Measurements from ENCODE around the gene RNF217.

The RNF217 gene

DNA sequence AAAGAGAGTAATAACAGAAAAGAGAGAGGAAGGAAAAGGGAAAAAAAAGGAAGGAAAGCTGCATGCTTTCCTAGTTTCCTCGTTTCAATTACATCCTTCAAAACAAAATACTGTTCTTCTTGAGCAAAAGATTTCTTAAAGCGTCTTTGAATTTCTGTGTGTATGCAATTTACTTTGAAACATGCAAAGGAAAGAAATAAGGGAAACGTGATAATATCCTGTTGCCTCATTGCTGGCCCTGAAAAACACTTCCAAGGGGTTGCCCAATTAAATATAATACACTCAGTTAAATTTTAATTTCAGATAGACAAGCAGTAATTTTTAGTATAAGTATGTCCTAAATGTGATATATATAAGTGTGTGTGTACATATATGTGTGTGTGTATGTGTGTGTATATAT lies 140.2 kb downstream of the RNF217 start:
- H3K9ac ChIP-seq (ENCODE audit: low read depth in 1 of 2, low read length in 2 of 2), result no peak overlapping the region
- H3K36me3 ChIP-seq (ENCODE audit: control insufficient read depth in 2 of 2, insufficient read depth in 2 of 2, low read length in 2 of 2), result no peaks in the 10 kb centered on the region
- H3K4me3 ChIP-seq (ENCODE audit: low read length in 2 of 2), result no peak overlapping the region
- H3K4me1 ChIP-seq (ENCODE audit: control insufficient read depth in 2 of 2, insufficient read depth in 2 of 2, low read length in 2 of 2), result no peaks in the 10 kb centered on the region
- H3K9me3 ChIP-seq (ENCODE audit: control insufficient read depth in 2 of 2, low read length in 2 of 2), result no peaks in the 10 kb centered on the region
- no peaks in the 10 kb centered on the region for H3K27me3 ChIP-seq (ENCODE audit: control insufficient read depth in 2 of 2, insufficient read depth in 2 of 2, low read length in 2 of 2)
- H3K27ac ChIP-seq (ENCODE audit: low read depth in 2 of 2, low read length in 2 of 2), result no peak overlapping the region

- Histone ChIP-seq H3K27ac (ENCODE audit: low read depth in 2 of 2, low read length in 2 of 2) (no peak overlapping the region), H3K27me3 (ENCODE audit: control insufficient read depth in 2 of 2, insufficient read depth in 2 of 2, low read length in 2 of 2) (no peaks in the 10 kb centered on the region), H3K9ac (ENCODE audit: low read depth in 1 of 2, low read length in 2 of 2) (no peak overlapping the region), H3K36me3 (ENCODE audit: control insufficient read depth in 2 of 2, insufficient read depth in 2 of 2, low read length in 2 of 2) (no peaks in the 10 kb centered on the region), H3K4me3 (ENCODE audit: low read length in 2 of 2) (no peak overlapping the region), H3K4me1 (ENCODE audit: control insufficient read depth in 2 of 2, insufficient read depth in 2 of 2, low read length in 2 of 2) (no peaks in the 10 kb centered on the region), H3K9me3 (ENCODE audit: control insufficient read depth in 2 of 2, low read length in 2 of 2) (no peaks in the 10 kb centered on the region)
Observed at GRCh38 chr6:125102891-125103290, 140.7 kb downstream of the RNF217 start.

GRCh38 chr6:125104425-125104824 lies 142.2 kb downstream of the RNF217 start:
- Histone ChIP-seq H3K4me1 (ENCODE audit: control insufficient read depth in 2 of 2, insufficient read depth in 2 of 2, low read length in 2 of 2) (no peaks in the 10 kb centered on the region), H3K36me3 (ENCODE audit: control insufficient read depth in 2 of 2, insufficient read depth in 2 of 2, low read length in 2 of 2) (no peaks in the 10 kb centered on the region), H3K27ac (ENCODE audit: low read depth in 2 of 2, low read length in 2 of 2) (no peak overlapping the region), H3K27me3 (ENCODE audit: control insufficient read depth in 2 of 2, insufficient read depth in 2 of 2, low read length in 2 of 2) (no peaks in the 10 kb centered on the region), H3K4me3 (ENCODE audit: low read length in 2 of 2) (no peak overlapping the region), H3K9me3 (ENCODE audit: control insufficient read depth in 2 of 2, low read length in 2 of 2) (peaks cover 0 to 2% of the 10 kb centered on the region in 2 donors), H3K9ac (ENCODE audit: low read depth in 1 of 2, low read length in 2 of 2) (no peak overlapping the region)

- H3K9me3 ChIP-seq (ENCODE audit: control insufficient read depth in 2 of 2, low read length in 2 of 2), result peaks cover 7 to 10% of the 10 kb centered on the region in 2 donors
- H3K27ac ChIP-seq (ENCODE audit: low read depth in 2 of 2, low read length in 2 of 2), result no peak overlapping the region
- no peak overlapping the region for H3K9ac ChIP-seq (ENCODE audit: low read depth in 1 of 2, low read length in 2 of 2)
- H3K27me3 ChIP-seq (ENCODE audit: control insufficient read depth in 2 of 2, insufficient read depth in 2 of 2, low read length in 2 of 2), result no peaks in the 10 kb centered on the region
- H3K4me3 ChIP-seq (ENCODE audit: low read length in 2 of 2), result no peak overlapping the region
- no peaks in the 10 kb centered on the region for H3K36me3 ChIP-seq (ENCODE audit: control insufficient read depth in 2 of 2, insufficient read depth in 2 of 2, low read length in 2 of 2)
- H3K4me1 ChIP-seq (ENCODE audit: control insufficient read depth in 2 of 2, insufficient read depth in 2 of 2, low read length in 2 of 2), result no peaks in the 10 kb centered on the region
Observed at GRCh38 chr6:125107048-125107447, 144.8 kb downstream of the RNF217 start.

DNA sequence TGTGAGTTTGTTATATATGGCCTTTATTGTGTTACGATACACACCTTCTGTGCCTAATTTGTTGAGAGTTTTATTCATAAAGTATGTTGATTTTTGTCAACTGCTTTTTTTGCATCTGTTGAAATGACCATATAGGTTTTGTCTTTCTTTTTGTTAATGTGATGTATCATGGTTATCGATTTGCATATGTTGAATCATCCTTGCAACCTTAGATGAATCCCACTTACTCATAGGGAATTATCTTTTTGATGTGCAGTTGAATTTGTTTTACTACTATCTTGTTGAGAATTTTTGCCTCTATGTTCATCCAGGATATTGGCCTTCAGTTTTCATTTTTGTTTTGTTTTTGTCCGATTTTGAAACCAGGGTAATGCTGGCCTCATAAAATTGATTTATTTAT lies 145.7 kb downstream of the RNF217 start:
- H3K27me3 ChIP-seq (ENCODE audit: control insufficient read depth in 2 of 2, insufficient read depth in 2 of 2, low read length in 2 of 2), result no peaks in the 10 kb centered on the region
- H3K36me3 ChIP-seq (ENCODE audit: control insufficient read depth in 2 of 2, insufficient read depth in 2 of 2, low read length in 2 of 2), result no peaks in the 10 kb centered on the region
- no peak overlapping the region for H3K9ac ChIP-seq (ENCODE audit: low read depth in 1 of 2, low read length in 2 of 2)
- no peaks in the 10 kb centered on the region for H3K4me1 ChIP-seq (ENCODE audit: control insufficient read depth in 2 of 2, insufficient read depth in 2 of 2, low read length in 2 of 2)
- H3K9me3 ChIP-seq (ENCODE audit: control insufficient read depth in 2 of 2, low read length in 2 of 2), result peaks cover 7 to 10% of the 10 kb centered on the region in 2 donors
- H3K27ac ChIP-seq (ENCODE audit: low read depth in 2 of 2, low read length in 2 of 2), result no peak overlapping the region
- no peak overlapping the region for H3K4me3 ChIP-seq (ENCODE audit: low read length in 2 of 2)

GRCh38 chr6:125110056-125110455 lies 147.8 kb downstream of the RNF217 start:
- Histone ChIP-seq H3K4me1 (ENCODE audit: control insufficient read depth in 2 of 2, insufficient read depth in 2 of 2, low read length in 2 of 2) (no peaks in the 10 kb centered on the region), H3K4me3 (ENCODE audit: low read length in 2 of 2) (no peak overlapping the region), H3K9ac (ENCODE audit: low read depth in 1 of 2, low read length in 2 of 2) (no peak overlapping the region), H3K36me3 (ENCODE audit: control insufficient read depth in 2 of 2, insufficient read depth in 2 of 2, low read length in 2 of 2) (no peaks in the 10 kb centered on the region), H3K9me3 (ENCODE audit: control insufficient read depth in 2 of 2, low read length in 2 of 2) (peaks cover 7 to 10% of the 10 kb centered on the region in 2 donors), H3K27ac (ENCODE audit: low read depth in 2 of 2, low read length in 2 of 2) (no peak overlapping the region), H3K27me3 (ENCODE audit: control insufficient read depth in 2 of 2, insufficient read depth in 2 of 2, low read length in 2 of 2) (no peaks in the 10 kb centered on the region)

GRCh38 chr6:125111219-125111983 lies 149.2 kb downstream of the RNF217 start:
- peaks cover 7 to 10% of the 10 kb centered on the region in 2 donors for H3K9me3 ChIP-seq (ENCODE audit: control insufficient read depth in 2 of 2, low read length in 2 of 2)
- H3K27ac ChIP-seq (ENCODE audit: low read depth in 2 of 2, low read length in 2 of 2), result no peak overlapping the region
- no peak overlapping the region for H3K4me3 ChIP-seq (ENCODE audit: low read length in 2 of 2)
- no peaks in the 10 kb centered on the region for H3K27me3 ChIP-seq (ENCODE audit: control insufficient read depth in 2 of 2, insufficient read depth in 2 of 2, low read length in 2 of 2)
- no peaks in the 10 kb centered on the region for H3K4me1 ChIP-seq (ENCODE audit: control insufficient read depth in 2 of 2, insufficient read depth in 2 of 2, low read length in 2 of 2)
- no peaks in the 10 kb centered on the region for H3K36me3 ChIP-seq (ENCODE audit: control insufficient read depth in 2 of 2, insufficient read depth in 2 of 2, low read length in 2 of 2)
- no peak overlapping the region for H3K9ac ChIP-seq (ENCODE audit: low read depth in 1 of 2, low read length in 2 of 2)

DNA sequence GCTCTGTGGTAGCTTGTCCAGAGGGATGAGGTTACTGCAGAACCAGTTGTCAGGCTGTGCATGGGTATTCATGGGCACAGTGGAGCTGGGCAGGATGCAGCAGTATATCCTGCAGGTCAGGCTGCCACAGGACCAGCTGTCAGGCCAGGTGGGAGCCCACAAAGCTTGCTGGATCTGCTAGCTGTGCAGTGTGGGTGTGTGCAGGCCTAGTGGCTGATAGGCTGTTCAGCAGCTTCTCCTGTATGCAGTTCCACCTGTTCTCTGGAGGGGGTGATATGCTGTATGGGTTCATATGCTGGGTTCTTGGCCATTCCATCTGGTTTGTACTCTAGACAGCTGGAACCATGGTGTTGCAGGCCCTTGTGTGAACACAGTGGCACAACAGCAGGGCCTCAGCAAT lies 150.7 kb downstream of the RNF217 start:
- H3K9me3 ChIP-seq (ENCODE audit: control insufficient read depth in 2 of 2, low read length in 2 of 2), result peaks cover 7 to 10% of the 10 kb centered on the region in 2 donors
- H3K27me3 ChIP-seq (ENCODE audit: control insufficient read depth in 2 of 2, insufficient read depth in 2 of 2, low read length in 2 of 2), result no peaks in the 10 kb centered on the region
- H3K4me3 ChIP-seq (ENCODE audit: low read length in 2 of 2), result no peak overlapping the region
- H3K36me3 ChIP-seq (ENCODE audit: control insufficient read depth in 2 of 2, insufficient read depth in 2 of 2, low read length in 2 of 2), result no peaks in the 10 kb centered on the region
- no peak overlapping the region for H3K27ac ChIP-seq (ENCODE audit: low read depth in 2 of 2, low read length in 2 of 2)
- H3K4me1 ChIP-seq (ENCODE audit: control insufficient read depth in 2 of 2, insufficient read depth in 2 of 2, low read length in 2 of 2), result no peaks in the 10 kb centered on the region
- H3K9ac ChIP-seq (ENCODE audit: low read depth in 1 of 2, low read length in 2 of 2), result no peak overlapping the region

DNA sequence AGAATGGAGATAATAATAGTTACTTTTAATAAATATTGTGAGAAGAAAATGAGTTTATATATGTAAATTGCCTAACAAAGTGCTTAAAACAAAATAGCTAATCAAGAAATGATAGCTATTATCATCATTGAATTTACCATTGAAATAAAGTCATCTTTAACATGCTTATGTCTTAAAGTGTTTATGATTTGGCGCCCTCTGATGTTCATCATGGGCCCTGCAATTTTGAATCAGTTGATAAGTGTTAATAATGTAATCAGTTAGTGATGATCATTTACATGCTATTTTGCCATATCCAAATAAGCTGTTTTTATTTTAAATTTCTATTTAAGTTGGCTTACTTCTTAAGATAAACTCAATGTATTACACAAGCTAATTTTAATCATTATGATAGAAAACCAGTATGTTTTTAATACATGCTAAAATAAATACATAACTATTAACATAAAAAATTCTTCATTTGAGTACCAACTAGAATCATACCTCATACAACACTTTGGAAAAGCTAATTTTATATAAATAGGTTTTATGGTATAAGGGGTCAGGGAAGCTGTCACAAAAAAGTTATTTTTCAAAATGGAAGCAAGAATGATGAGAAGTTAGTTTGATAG lies 152.1 kb downstream of the RNF217 start:
- H3K9me3 ChIP-seq (ENCODE audit: control insufficient read depth in 2 of 2, low read length in 2 of 2), result peaks cover 5 to 10% of the 10 kb centered on the region in 2 donors
- no peaks in the 10 kb centered on the region for H3K27me3 ChIP-seq (ENCODE audit: control insufficient read depth in 2 of 2, insufficient read depth in 2 of 2, low read length in 2 of 2)
- H3K4me3 ChIP-seq (ENCODE audit: low read length in 2 of 2), result no peak overlapping the region
- no peaks in the 10 kb centered on the region for H3K4me1 ChIP-seq (ENCODE audit: control insufficient read depth in 2 of 2, insufficient read depth in 2 of 2, low read length in 2 of 2)
- H3K36me3 ChIP-seq (ENCODE audit: control insufficient read depth in 2 of 2, insufficient read depth in 2 of 2, low read length in 2 of 2), result no peaks in the 10 kb centered on the region
- no peak overlapping the region for H3K9ac ChIP-seq (ENCODE audit: low read depth in 1 of 2, low read length in 2 of 2)
- H3K27ac ChIP-seq (ENCODE audit: low read depth in 2 of 2, low read length in 2 of 2), result no peak overlapping the region

GRCh38 chr6:125116170-125116569 lies 153.9 kb downstream of the RNF217 start:
- no peaks in the 10 kb centered on the region for H3K27me3 ChIP-seq (ENCODE audit: control insufficient read depth in 2 of 2, insufficient read depth in 2 of 2, low read length in 2 of 2)
- H3K4me1 ChIP-seq (ENCODE audit: control insufficient read depth in 2 of 2, insufficient read depth in 2 of 2, low read length in 2 of 2), result no peaks in the 10 kb centered on the region
- H3K27ac ChIP-seq (ENCODE audit: low read depth in 2 of 2, low read length in 2 of 2), result no peak overlapping the region
- peaks cover 0 to 2% of the 10 kb centered on the region in 2 donors for H3K9me3 ChIP-seq (ENCODE audit: control insufficient read depth in 2 of 2, low read length in 2 of 2)
- no peak overlapping the region for H3K9ac ChIP-seq (ENCODE audit: low read depth in 1 of 2, low read length in 2 of 2)
- no peak overlapping the region for H3K4me3 ChIP-seq (ENCODE audit: low read length in 2 of 2)
- no peaks in the 10 kb centered on the region for H3K36me3 ChIP-seq (ENCODE audit: control insufficient read depth in 2 of 2, insufficient read depth in 2 of 2, low read length in 2 of 2)

Measured in mucosa of rectum (tissue), 2 donors.